Stromal cell of bone marrow (primary cell): ENCODE data around the gene CCSER2.
A peak's percentile ranks its signal among the peaks of the same experiment; 100 is the strongest.
"Not testable (repeated sequence)": the region's sequence is repeated elsewhere in the genome, so short reads cannot be mapped to it uniquely, and the experiment has no call there.

Experiments
- DNase-seq: peaks from one replicate; pipeline ENCODE4 v3.0.0-alpha.2; 2012; ENCODE audit warnings: low read depth

The CCSER2 gene

DNA sequence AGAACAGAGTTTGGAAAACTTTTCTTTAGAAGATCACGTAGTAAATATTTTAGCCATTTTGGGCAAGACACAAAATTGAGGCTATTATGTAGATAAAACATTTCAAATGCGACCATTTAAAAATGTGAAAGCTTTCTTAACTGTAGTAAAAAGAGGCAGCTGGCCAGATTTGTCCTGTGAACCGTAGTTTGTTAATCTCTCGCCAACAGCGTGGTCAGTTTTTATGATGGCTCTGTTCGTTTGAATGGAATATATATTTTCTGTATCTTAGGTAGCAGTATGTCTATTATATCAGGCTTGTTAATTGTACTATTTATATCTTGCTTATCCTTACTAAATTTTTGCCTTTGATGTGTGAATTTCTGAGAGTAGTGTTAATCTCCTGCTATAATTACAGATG lies 124.9 kb downstream of the CCSER2 start:
- no peak for DNase-seq

DNA sequence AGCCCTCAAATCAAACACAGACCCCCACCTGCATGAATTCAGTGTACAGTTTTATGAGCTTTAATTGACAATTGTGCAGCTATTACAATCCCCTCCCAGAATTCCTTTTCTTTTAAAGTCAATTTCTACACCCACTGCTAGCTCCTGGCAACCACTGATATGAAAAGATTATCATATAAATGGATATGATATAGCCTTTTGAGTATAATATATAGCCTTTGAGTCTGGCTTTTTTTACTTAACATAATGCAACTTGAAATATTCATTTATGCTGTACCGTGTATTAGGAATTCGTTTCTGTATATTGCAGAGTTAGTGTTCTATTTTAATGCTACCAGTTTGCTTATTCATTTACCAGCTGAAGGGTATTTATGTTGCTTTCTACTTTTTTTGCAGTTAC lies 127.7 kb downstream of the CCSER2 start:
- DNase-seq = no peak

- DNase-seq = no peak
These were observed 132.1 kb downstream of the CCSER2 start for GRCh38 chr10:84460520-84460919.

DNA sequence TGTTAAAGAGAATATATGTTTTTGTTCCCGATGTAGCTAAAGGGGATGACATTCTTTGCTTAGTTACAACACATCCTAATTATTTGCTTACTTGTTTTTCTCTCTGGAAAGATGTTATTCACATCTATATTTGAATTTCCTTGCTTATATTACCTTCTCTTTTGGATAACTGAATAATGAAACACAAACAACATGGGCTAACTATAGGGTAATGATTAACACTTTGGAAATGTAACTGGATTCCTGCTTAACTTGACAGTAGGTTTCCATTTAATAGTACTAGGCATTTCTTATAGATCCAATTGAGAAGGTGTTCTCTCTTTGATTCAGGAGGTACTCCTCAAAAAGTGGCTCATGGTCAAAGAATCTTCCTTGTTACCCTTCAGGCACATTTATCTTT lies 141.1 kb downstream of the CCSER2 start:
- no peak for DNase-seq

GRCh38 chr10:84473136-84473535 lies 144.7 kb downstream of the CCSER2 start:
- DNase-seq = no peak

- DNase-seq = no peak
These were observed 149.2 kb downstream of the CCSER2 start for GRCh38 chr10:84477398-84478128.

GRCh38 chr10:84478151-84478550 lies 149.8 kb downstream of the CCSER2 start:
- DNase-seq = peak; percentile 3

GRCh38 chr10:84478679-84479078 lies 150.3 kb downstream of the CCSER2 start:
- DNase-seq = no peak

DNA sequence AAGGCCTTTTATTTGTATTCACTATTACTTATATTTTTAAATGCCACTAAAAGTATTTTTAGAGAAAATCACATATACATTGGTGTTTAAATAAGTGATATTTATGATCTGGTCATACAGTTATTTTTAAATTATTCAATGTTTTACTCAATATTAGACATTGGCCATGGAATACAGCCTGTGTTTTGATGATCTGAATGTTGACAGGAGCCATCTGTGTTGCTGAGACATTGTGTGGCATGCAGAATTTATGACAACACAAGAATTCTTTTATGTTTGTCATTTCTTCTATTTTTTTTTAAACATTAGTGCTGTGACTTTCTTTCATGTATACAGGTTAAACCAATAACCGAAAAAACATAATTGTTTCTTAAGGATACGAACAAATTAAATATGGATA lies 156.2 kb downstream of the CCSER2 start:
- DNase-seq = no peak

GRCh38 chr10:84493361-84493760 lies 165.0 kb downstream of the CCSER2 start:
- DNase-seq = no peak

- DNase-seq = peak; percentile 10
These were observed 165.8 kb downstream of the CCSER2 start for GRCh38 chr10:84493951-84494848.

- no peak for DNase-seq
These were observed 166.4 kb downstream of the CCSER2 start for GRCh38 chr10:84494849-84495180.

- no peak for DNase-seq
These were observed 169.6 kb downstream of the CCSER2 start for GRCh38 chr10:84497978-84498377.

- not testable (repeated sequence) for DNase-seq
These were observed 170.7 kb downstream of the CCSER2 start for GRCh38 chr10:84499039-84499438.

DNA sequence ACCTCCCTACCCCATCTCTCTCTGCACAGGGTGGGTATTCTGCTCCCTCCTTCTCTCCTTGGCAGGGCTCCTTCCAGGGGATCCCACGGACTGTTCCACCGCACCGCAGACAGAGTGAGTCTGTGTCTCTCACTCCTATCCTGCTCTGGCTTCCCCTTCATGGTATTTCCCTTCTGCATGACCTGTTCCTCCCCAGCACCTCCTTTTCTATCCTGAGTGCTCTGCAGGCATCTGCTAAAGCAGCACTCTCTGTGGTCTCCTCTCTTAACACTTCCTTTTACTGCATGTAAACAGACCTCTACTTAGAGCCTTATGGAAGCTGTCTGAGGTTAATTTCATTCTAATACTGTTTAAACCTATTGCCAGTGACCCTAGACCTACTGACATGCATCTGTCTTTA lies 171.5 kb downstream of the CCSER2 start:
- DNase-seq = no peak

GRCh38 chr10:84510121-84510520 lies 181.7 kb downstream of the CCSER2 start:
- DNase-seq = no peak

- DNase-seq = no peak
These were observed 182.7 kb downstream of the CCSER2 start for GRCh38 chr10:84511106-84511505.

GRCh38 chr10:84511709-84512285 lies 183.4 kb downstream of the CCSER2 start:
- no peak for DNase-seq

DNA sequence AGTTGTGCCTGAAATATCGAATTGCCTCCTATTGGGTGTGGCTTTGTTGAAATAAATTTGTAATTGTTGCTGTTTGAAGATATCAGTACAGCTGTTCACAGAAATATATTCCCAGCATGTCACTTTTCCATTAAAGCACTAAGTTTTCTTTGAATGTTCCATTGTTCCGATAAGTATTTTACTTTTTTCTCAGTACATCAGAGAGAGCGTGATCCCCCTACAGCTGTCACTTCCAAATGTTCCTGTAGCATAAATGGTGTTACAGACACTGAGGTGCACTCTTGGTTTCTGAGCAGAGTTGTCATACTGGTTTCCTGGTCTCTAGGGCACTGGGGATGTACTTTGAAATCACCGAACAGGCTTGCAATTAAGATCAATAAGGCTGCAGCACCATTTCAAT lies 189.2 kb downstream of the CCSER2 start:
- DNase-seq = no peak

- no peak for DNase-seq
These were observed 190.8 kb downstream of the CCSER2 start for GRCh38 chr10:84519235-84519634.

GRCh38 chr10:84521013-84521412 lies 192.6 kb downstream of the CCSER2 start:
- no peak for DNase-seq

DNA sequence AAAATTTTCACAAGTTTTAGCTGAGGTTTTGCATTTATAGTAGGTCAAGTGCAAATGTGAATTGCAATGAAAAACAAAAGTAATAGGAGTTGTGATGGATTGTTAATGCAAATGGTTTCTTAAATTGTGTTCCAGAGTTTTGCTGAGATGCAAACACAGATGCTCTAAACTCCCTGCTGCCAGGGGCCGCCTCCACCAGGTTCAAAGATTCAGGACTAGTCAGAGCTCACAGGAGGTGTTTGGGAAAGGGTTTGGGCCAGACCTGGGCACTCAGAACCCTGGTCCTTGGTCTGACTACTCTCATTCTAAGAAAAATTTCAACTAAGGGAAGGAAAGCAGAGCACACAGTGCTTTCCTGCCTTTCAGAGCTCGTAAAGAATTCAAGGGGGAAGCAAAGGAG lies 193.1 kb downstream of the CCSER2 start:
- DNase-seq = no peak
